Heart left ventricle (tissue), 13 donors: ENCODE data around the gene RPS14.

Source experiments
- CTCF ChIP-seq, 12 donors: fragments of 200-600 bp; sonication (generic) in 4 of 12; IDR thresholded peaks; one replicate each; pipeline versions ENCODE4 v1.5.0 to v1.8.0; 2018 to 2022; ENCODE audit warnings: antibody characterized with exemption in 12 of 12, mild to moderate bottlenecking in 5 of 12
- POLR2A ChIP-seq, 2 donors: fragments of 450-650 bp; IDR thresholded peaks; one replicate each; pipeline ENCODE4 v1.6.1; 2017; ENCODE audit warnings: antibody characterized with exemption in 2 of 2, mild to moderate bottlenecking in 2 of 2, moderate library complexity in 2 of 2
- donor health status: ischemic (EF 13 %, LVEDD 7.1; RV severe dilation, severe dysfunction).
- donor health status: DM: no; HTN: yes; CAD: no.
- donor health status: DM: no; HTN: no; CAD: no.
- donor health status: ischemic (EF 25% LVEDD 6.9; RV normal size, moderate dysfunction).
- donor health status: ischemic (EF 25% LVEDD 5.7; RV mildly dilated, moderate dysfunction).
- donor health status: ischemic (EF 35%, LVEDD 5.7; RV mildly dilated, moderate dysfunction).
- donor health status: nonischemic (EF 11% LVEDD 7.7; RV severe dilation, severe dysfunction).
- donor health status: DM: yes; HTN: yes; CAD: no.
- donor health status: PGD.
- donor health status: ischemic (EF 29% LVEDD 5.4; RV normal size, mild dysfunction).
- donor health status: nonischemic (EF 23%, LVEDD 6.1; RV moderate dilation, normal function).

- TF ChIP-seq CTCF (IDR thresholded peaks at IDR 0.05) (no peak), POLR2A (IDR thresholded peaks at IDR 0.05) (no peak)
Measured at GRCh38 chr5:150496534-150496933, 47.0 kb upstream of the RPS14 start.
